Measurements from ENCODE around the gene ABCG5.

The ABCG5 gene

DNA sequence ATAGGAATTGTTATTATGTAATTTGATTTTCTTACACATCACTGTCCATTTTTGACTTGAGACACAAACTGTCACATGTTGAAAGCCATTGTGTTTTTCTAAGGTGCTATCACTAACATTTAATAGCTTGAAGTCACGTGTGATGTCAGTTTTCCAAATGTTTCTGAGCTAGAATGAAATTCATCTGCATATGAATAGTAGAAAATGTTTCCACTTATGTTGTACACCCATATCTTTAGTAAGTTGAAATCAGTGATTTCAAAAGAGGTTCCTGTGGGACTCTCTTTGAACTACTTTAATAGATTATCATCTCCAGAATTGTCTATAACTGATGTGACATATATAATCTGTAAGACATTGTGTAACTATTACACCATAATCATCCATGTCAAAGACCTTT, 27.8 kb downstream of the ABCG5 start:
- H3K4me3 ChIP-seq (ENCODE audit: low read depth, low read length), result no peak overlapping the region
- DNase-seq (ENCODE audit: low read depth), result no peak
- TF ChIP-seq, protein P1, sequence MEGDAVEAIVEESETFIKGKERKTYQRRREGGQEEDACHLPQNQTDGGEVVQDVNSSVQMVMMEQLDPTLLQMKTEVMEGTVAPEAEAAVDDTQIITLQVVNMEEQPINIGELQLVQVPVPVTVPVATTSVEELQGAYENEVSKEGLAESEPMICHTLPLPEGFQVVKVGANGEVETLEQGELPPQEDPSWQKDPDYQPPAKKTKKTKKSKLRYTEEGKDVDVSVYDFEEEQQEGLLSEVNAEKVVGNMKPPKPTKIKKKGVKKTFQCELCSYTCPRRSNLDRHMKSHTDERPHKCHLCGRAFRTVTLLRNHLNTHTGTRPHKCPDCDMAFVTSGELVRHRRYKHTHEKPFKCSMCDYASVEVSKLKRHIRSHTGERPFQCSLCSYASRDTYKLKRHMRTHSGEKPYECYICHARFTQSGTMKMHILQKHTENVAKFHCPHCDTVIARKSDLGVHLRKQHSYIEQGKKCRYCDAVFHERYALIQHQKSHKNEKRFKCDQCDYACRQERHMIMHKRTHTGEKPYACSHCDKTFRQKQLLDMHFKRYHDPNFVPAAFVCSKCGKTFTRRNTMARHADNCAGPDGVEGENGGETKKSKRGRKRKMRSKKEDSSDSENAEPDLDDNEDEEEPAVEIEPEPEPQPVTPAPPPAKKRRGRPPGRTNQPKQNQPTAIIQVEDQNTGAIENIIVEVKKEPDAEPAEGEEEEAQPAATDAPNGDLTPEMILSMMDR (IDR thresholded peaks at IDR 0.05; ENCODE audit: low read depth, low read length, missing control alignments), result no peak

DNA sequence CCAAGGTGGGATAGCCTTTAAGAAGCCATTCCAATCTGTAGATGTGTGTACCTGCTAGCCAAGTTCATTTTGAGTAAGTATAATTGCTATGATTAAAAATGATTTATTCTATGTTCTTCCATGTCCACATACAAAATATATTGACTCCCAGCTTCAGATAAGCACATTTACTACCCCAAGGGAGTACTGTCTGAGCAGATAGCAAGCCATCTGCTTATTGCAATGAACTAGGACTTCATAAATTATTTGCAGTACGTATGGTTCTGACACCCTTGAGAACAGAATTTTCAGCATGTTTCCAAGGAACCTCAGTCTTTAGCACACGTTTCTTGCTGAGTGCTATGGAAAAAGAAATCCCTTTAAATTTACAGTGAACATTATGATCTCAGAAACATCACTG, 28.2 kb downstream of the ABCG5 start:
- TF ChIP-seq, protein P1 (IDR thresholded peaks at IDR 0.05; ENCODE audit: low read depth, low read length, missing control alignments), result no peak
- no peak for DNase-seq (ENCODE audit: low read depth)

DNA sequence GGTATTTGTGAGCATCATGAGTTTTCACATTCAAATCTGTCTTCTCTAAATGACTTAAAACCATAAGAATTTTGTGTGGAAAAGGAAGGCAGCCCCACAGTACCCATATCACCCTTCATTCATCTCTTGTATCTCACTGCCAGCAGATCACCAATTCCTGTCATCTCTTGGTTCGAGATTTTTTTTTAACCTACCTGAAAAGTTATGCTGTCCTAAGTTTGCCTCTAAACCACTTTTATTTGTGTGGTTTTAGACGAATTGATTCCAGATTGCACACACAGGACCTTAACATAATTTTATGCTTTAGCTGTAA, 32.0 kb downstream of the ABCG5 start:
- TF ChIP-seq, protein P1 (IDR thresholded peaks at IDR 0.05; ENCODE audit: low read depth, low read length, missing control alignments), result no peak
- no peak for DNase-seq (ENCODE audit: low read depth)
- H3K4me3 ChIP-seq (ENCODE audit: low read depth, low read length), result no peak overlapping the region

More for the DNA sequence above, 28.2 kb downstream of the ABCG5 start:
- H3K4me3 ChIP-seq (ENCODE audit: low read depth, low read length), result no peak overlapping the region

DNA sequence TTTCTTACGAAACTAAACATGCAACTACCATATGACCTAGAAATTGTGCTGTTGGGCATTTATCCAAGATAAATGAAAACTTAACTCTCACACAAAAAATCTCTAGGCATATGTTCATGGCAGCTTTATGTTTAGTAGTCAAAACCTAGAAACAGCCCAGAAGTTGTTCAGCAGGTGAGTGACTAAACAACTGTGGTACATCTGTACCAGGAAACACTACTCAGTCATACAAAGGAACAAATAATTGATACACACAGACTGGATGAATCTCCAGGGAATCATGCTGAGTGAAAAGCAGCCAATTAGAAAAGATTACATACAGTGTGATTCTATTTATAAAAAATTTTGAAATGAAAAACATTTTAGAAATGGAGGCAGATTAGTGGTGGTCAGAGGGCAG, 35.5 kb downstream of the ABCG5 start:
- TF ChIP-seq, protein P1 (IDR thresholded peaks at IDR 0.05; ENCODE audit: low read depth, low read length, missing control alignments), result no peak
- no peak for DNase-seq (ENCODE audit: low read depth)
- H3K4me3 ChIP-seq (ENCODE audit: low read depth, low read length), result no peak overlapping the region

DNA sequence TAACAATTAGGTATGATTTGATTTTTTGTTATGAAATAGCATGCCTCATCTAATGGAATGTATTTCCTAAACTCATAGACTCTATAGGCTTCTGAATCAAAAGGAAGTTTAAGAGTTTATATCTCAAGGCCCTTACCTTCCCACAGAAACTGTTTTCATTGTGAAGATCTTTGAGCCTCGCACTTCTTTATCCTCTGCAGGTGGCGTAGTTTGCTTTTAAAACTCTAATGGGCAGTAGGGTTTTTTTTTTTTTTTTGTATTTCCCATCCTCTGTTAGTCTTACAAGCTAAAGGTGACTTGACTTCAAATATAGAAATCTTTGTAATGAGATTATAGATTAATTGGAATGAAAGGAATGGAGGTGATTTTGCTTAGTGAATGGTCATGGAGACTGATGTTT, 36.5 kb downstream of the ABCG5 start:
- DNase-seq (ENCODE audit: low read depth), result no peak
- TF ChIP-seq, protein P1 (IDR thresholded peaks at IDR 0.05; ENCODE audit: low read depth, low read length, missing control alignments), result no peak
- no peak overlapping the region for H3K4me3 ChIP-seq (ENCODE audit: low read depth, low read length)

DNA sequence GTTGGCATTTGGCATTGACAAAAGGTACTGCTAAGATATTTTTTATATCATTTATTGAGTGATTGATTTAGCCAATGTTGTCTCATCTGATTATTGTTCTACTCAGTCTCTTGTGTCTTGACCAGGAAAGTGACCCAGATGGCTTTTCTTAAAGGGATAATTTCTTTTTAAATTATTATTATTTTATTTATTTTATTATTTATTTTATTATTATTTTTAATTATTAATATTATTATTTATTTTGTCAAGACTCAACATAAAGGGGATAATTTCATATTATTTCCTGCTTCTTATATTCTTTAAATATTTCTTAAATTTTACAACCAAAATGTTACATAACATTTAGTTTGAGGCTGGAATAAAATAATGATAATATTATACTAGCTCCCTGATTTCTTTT, 37.7 kb downstream of the ABCG5 start:
- no peak overlapping the region for H3K4me3 ChIP-seq (ENCODE audit: low read depth, low read length)
- DNase-seq (ENCODE audit: low read depth), result no peak
- TF ChIP-seq, protein P1 (IDR thresholded peaks at IDR 0.05; ENCODE audit: low read depth, low read length, missing control alignments), result no peak

DNA sequence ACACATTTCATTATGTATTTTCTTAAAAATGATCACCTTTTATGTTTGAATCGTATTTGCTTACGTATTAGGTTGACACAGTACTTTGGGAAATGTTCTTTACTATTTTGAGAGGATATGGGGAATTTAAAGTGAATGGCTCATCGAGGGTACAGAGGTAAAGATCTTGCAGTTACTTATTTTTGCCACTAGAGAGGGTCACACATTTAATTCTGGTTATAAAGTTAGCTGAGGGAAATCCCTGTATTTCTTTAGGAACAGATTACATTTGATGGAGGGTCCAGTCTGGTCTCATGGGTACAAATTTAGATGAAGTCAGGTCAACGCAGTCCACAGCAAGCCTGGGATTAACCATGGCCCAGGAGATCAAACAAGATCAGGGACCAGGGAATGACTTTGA, 40.3 kb downstream of the ABCG5 start:
- TF ChIP-seq, protein P1 (IDR thresholded peaks at IDR 0.05; ENCODE audit: low read depth, low read length, missing control alignments), result peak; percentile 35
- no peak overlapping the region for H3K4me3 ChIP-seq (ENCODE audit: low read depth, low read length)
- DNase-seq (ENCODE audit: low read depth), result no peak
